Nephron (organoid): ENCODE measurements around the gene MPPE1.

ENCODE experiments used
- H3K27ac Mint-ChIP-seq, 3 experiments: 2 replicates each; pipeline ENCODE4 v1.8.0; 2020; ENCODE audit warnings: mixed read lengths in 3 of 3, mild to moderate bottlenecking in 2 of 3, moderate library complexity in 1 of 3
- H3K27me3 Mint-ChIP-seq: 2 replicates; pipeline ENCODE4 v1.8.0; 2021; ENCODE audit warnings: low read depth, mild to moderate bottlenecking, moderate library complexity, mixed read lengths
- H3K36me3 Mint-ChIP-seq: 2 replicates; pipeline ENCODE4 v1.8.0; 2020; ENCODE audit warnings: low read depth, mixed read lengths
- H3K4me1 Mint-ChIP-seq: 2 replicates; pipeline ENCODE4 v1.8.0; 2020; ENCODE audit warnings: mixed read lengths
- H3K4me3 Mint-ChIP-seq, 3 experiments: 2 replicates each; pipeline ENCODE4 v1.8.0; 2020; ENCODE audit warnings: mild to moderate bottlenecking in 3 of 3, mixed read lengths in 3 of 3, moderate library complexity in 2 of 3
- H3K9me3 Mint-ChIP-seq: 2 replicates; pipeline ENCODE4 v1.8.0; 2020; ENCODE audit warnings: mixed read lengths
- CTCF ChIP-seq, 3 experiments: fragments of 200-600 bp; sonication (generic); IDR thresholded peaks; one replicate each; pipeline ENCODE4 v1.5.0; 2021; ENCODE audit warnings: antibody characterized with exemption in 3 of 3; ENCODE audit not compliant: unreplicated experiment in 3 of 3

The MPPE1 gene

GRCh38 chr18:11849841-11850634, 58.1 kb downstream of the MPPE1 start:
- Mint-ChIP-seq H3K27ac (peak overlapping the region; percentile 92 to 99 (median 98)), H3K4me1 (peaks cover 34% of the 10 kb centered on the region), H3K36me3 (no peaks in the 10 kb centered on the region), H3K9me3 (no peaks in the 10 kb centered on the region), H3K27me3 (peaks cover 4% of the 10 kb centered on the region), H3K4me3 (peak overlapping the region; percentile 100)
- no peak for TF ChIP-seq CTCF (IDR thresholded peaks at IDR 0.05; ENCODE audit: unreplicated experiment in 3 of 3)

- Mint-ChIP-seq H3K4me3 (peak overlapping the region; percentile 57 to 100 (median 59)), H3K4me1 (peaks cover 34% of the 10 kb centered on the region), H3K27me3 (peaks cover 4% of the 10 kb centered on the region), H3K27ac (peak overlapping the region in 1 of 3 experiments; percentile 92), H3K9me3 (no peaks in the 10 kb centered on the region), H3K36me3 (no peaks in the 10 kb centered on the region)
- no peak for TF ChIP-seq CTCF (IDR thresholded peaks at IDR 0.05; ENCODE audit: unreplicated experiment in 3 of 3)
These were observed 58.8 kb downstream of the MPPE1 start for GRCh38 chr18:11849279-11849678.

- Mint-ChIP-seq H3K27me3 (peaks cover 4% of the 10 kb centered on the region), H3K36me3 (no peaks in the 10 kb centered on the region), H3K4me1 (peaks cover 26% of the 10 kb centered on the region), H3K27ac (no peak overlapping the region), H3K9me3 (no peaks in the 10 kb centered on the region), H3K4me3 (peak overlapping the region in 2 of 3 experiments; percentile 35 to 56)
- TF ChIP-seq CTCF (IDR thresholded peaks at IDR 0.05; ENCODE audit: unreplicated experiment in 3 of 3): no peak
These were observed 60.3 kb downstream of the MPPE1 start for GRCh38 chr18:11847811-11848210.

- H3K27ac Mint-ChIP-seq: no peak overlapping the region
- H3K4me3 Mint-ChIP-seq: no peak overlapping the region
- no peaks in the 10 kb centered on the region for H3K36me3 Mint-ChIP-seq
- H3K9me3 Mint-ChIP-seq: no peaks in the 10 kb centered on the region
- H3K27me3 Mint-ChIP-seq: peaks cover 4% of the 10 kb centered on the region
- peaks cover 11% of the 10 kb centered on the region for H3K4me1 Mint-ChIP-seq
- no peak for TF ChIP-seq CTCF (IDR thresholded peaks at IDR 0.05; ENCODE audit: unreplicated experiment in 3 of 3)
These were observed 62.5 kb downstream of the MPPE1 start for GRCh38 chr18:11845654-11846053.

- Mint-ChIP-seq H3K27ac (no peak overlapping the region), H3K4me1 (no peaks in the 10 kb centered on the region), H3K4me3 (no peak overlapping the region), H3K27me3 (peaks cover 4% of the 10 kb centered on the region), H3K36me3 (no peaks in the 10 kb centered on the region), H3K9me3 (no peaks in the 10 kb centered on the region)
- no peak for TF ChIP-seq CTCF (IDR thresholded peaks at IDR 0.05; ENCODE audit: unreplicated experiment in 3 of 3)
These were observed 63.7 kb downstream of the MPPE1 start for GRCh38 chr18:11844436-11844835.

GRCh38 chr18:11842562-11842961, 65.6 kb downstream of the MPPE1 start:
- H3K9me3 Mint-ChIP-seq: no peaks in the 10 kb centered on the region
- H3K4me3 Mint-ChIP-seq: no peak overlapping the region
- H3K27me3 Mint-ChIP-seq: no peaks in the 10 kb centered on the region
- no peak overlapping the region for H3K27ac Mint-ChIP-seq
- H3K36me3 Mint-ChIP-seq: no peaks in the 10 kb centered on the region
- no peaks in the 10 kb centered on the region for H3K4me1 Mint-ChIP-seq
- no peak for TF ChIP-seq CTCF (IDR thresholded peaks at IDR 0.05; ENCODE audit: unreplicated experiment in 3 of 3)
